GM19193 (cell line): ENCODE measurements around the gene EDARADD.

Source experiments
- POLR2A ChIP-seq: IDR thresholded peaks from 4 replicates; pipeline ENCODE4 v1.6.1; 2011; ENCODE audit not compliant: insufficient read depth, insufficient read length; ENCODE audit errors: extremely low read depth

Gene EDARADD

DNA sequence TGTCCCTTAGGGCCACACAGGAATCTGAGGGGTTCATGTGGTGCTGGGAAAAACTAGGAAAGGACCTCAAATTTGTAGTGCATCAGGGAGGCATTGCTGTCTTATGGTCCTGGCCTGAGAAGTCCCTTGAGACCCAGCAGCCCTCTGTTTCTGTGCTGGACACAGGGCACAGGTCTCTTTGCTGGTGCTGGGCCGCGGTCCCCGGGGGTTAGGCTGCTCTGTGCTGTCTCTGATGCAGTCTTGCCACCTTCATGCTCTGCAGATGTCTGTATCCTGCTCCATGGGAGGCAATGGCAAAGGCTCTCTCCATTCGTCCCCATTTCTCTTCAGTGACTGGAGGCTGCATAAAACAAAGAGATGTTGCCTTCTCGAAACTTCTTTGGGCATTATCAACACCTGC, 13.0 kb downstream of the EDARADD start:
- no peak for TF ChIP-seq POLR2A

DNA sequence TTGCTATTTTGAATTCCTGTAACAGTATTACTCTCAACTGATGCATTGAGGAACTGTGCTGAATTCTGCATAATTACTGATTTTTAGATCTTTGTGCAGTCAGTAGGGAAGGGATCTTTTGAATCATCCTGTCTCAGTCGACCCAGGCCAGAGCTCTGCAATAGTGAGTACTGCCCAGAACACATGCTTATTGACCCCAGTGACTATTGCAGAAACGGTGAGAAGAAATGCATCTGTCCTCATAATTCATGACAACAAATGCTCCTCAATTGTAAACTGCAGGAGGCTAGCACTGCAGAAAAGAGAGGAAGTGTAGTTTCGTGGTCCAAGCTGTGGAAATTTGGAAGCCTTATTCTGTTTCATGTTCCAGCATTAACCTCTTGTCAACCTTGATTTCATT, 19.6 kb downstream of the EDARADD start:
- no peak for TF ChIP-seq POLR2A

DNA sequence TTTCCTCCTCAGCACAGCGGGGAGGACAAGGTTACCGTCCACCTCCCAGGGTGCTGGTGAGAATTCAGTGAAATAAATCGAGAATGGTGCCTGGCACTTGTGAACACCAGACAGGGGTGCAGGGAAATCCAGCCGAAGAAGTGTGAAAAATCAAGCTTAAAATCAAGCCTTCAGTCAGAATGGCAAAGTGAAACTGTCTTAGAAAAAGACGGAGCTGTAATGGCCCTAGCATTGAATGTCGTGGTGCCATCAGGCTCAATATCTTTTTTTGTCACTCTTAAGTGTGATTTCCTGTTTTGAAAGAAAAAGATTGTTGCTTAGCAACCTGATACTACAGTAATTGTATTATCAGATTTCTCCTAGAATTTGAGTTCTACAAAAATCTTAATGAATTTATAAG, 22.1 kb downstream of the EDARADD start:
- TF ChIP-seq POLR2A, result no peak

DNA sequence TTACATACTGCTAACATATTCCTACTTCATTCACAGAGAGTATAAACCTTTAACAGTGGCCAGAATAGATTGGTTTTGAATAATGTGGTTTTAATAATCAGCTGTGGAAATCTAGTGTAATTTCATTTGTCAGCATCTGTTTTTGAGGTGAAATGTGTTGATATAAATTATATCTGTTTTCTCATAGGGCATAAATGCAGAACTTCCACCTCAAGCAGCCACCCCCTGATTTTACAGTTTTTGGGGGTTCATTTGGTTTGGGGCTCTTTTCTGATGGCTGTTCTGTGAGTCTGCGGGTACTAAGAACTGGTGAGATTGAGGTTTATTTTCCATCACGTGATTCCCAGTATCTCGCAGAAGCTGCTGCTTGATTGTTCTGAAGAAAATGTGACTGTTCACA, 23.2 kb downstream of the EDARADD start:
- TF ChIP-seq POLR2A, result no peak

DNA sequence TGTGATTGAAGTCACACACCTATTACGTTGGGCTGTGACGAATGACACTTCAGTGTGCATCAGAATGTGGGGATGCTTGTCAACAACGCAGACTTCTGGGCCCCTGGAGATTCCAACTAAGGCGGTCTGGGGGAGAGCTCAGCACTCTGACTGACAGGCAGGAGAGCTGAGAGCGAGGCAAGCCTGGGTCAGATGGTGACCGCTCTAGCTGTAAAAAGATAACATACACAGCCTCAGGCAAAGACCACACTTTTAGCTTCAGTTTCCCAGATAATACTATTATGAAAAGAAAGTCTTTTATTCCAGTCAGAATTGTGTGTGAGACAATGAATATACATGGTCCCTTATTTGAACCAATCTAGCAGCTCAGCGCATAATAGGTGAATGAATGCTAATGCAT, 25.4 kb downstream of the EDARADD start:
- TF ChIP-seq POLR2A, result no peak

DNA sequence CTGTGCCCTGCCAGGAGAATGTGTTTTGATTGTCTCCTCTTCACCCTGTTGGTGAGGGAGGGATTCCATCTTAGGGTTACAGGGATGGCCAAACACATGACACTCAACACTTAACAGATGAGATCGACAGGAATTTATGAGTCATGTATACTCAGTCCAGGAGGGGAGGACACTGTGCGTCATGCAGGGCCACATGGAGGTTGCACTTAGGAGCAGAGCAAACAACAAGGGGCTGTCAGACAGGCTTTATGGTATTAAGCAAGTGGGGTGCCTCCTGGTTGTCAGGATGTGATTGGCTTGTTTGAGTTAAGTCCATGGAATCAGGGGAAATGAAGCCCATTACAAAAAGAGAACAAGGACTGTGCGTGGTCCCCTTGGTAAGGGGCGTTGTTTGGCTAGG, 26.9 kb downstream of the EDARADD start:
- no peak for TF ChIP-seq POLR2A

DNA sequence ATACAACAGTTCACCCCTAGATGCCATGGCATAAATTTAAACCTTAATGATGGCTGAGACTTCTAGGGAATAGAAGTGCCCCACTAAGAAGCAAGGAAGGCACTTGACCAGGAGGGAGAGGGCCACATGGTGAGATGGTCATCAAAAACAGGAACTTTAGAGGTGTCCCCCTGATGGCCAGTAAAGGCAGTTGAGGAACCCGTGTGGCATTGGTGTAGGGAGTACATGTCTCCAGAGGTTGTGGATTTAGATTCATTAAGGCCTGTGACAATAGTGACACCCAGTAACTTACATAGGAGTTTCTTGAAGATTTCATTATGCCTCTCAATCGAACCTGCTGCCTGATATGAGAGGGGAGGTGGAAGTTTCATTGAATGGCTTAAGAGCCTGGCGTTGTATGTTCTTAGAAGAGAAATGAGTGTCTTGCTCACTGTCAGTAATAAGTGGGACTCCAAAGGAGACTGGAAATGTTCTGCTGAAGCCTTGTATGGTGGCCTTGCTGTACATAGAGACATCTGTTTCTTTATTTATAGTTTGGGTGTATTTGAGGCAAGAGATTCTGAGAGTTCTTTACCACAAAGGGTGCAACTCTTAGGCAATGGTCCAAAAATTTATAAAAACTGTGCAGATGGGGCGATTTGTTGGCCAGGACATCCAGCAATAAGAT, 27.9 kb downstream of the EDARADD start:
- TF ChIP-seq POLR2A, result no peak

DNA sequence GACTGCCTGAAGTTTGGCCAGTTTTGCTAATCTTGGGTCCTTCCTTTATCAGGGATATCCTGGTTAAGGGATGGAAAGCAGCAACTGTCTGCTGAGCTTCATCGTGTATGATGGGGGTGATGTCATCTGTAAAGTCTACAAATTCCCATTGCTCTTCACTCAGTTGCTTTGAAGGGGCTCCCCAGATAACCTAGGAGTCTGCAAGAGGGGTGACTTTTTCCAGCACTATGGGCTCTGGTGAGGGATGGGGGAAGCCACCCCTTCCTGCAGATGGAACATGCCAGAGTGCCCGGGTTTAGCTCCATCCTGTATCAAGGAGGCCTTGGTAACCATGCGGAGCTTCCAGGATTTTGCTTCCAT, 28.4 kb downstream of the EDARADD start:
- TF ChIP-seq POLR2A, result no peak

DNA sequence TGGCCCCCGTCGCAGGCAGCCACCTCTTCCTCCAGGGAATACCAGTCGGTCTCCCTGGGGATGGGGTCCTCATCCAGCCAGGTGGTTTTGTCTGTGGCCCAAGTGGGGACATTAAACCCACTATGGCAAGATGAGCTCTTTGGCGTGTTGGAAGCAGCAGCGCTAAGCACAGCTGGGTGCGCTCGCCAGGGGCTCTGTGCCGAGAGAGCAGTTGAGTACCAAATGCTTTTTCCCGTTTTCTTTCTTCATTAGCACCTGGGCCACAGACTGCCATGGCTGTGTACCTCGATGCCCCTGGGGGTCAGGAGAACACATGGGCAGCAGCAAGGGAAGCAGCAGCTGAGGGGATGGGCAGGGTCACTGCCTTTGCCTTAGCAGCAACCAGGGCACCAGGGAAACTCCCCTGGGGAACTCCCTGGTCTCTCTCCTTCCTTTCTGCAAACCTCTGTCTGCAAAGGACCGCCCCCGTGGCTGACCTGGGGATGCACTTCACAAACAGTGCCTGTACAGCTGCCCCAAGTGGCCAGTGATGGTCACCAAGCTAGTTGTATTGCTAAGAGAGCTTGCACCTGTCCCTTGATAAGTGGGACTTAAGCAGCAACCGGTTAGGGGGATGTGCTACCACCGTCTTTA, 31.1 kb downstream of the EDARADD start:
- no peak for TF ChIP-seq POLR2A

DNA sequence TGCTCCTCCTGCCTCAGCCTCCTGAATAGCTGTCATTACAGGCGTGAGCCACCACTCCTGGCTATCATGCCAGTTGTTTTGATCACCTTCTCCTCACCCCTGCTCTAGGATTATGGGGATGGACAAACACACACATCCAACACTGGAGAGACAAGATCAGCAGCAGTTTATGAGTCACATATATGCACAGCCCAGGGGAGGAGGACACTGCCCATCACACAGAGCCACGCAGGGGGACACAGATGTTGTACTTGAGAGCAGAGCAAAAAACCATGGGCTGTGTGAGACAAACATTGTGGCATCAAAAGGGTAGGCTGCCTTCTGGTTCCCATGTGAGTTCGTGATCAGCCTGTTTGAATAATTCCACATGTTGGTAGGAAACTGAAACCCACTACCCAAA, 32.1 kb downstream of the EDARADD start:
- TF ChIP-seq POLR2A, result no peak

DNA sequence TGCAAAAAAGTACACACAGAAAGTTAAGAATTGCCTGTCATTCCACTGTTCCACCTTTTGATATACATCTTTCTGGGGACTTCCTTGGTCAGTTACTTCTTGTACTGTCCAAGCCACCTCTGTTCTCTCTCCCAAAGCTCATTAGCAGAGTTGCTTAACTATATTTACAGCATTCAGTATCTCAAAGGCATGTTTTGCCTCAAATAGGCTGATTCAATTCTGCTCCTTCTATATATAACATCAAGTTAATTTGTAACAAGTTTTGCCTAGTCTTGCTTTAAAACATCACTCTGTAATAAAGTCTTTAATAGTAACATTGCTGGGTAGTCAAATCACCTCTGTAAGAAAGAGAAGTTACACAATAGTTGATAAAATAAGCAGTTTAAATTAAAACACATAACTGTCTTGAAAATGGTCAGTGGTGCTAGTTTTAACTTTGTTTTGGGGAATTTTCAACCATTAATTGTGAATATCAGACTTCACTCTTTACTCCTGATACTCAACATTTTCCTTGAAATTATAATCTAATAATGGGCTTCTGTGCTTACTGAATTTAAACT, 35.7 kb downstream of the EDARADD start:
- no peak for TF ChIP-seq POLR2A

DNA sequence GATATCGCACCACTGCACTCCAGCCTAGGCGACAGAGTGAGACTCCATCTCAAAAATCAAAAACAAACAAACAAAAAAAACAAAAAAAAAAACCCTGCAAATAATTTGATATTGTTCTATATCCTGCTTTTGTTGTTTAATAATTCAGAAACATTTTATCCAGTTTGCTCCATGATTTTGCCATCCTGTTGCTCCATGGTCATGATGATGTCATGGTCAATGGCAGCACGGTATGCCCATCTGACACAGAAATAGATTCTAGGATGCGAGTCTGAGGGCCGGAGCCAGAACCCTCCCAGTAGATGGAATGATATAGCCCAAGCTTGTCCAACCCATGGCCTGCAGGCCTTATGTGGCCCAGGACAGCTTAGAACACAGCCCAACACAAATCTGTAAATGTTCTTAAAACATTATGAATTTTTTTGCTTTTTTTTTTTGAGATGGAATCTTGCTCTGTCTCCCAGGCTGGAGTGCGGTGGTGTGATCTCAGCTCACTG, 39.8 kb downstream of the EDARADD start:
- no peak for TF ChIP-seq POLR2A

DNA sequence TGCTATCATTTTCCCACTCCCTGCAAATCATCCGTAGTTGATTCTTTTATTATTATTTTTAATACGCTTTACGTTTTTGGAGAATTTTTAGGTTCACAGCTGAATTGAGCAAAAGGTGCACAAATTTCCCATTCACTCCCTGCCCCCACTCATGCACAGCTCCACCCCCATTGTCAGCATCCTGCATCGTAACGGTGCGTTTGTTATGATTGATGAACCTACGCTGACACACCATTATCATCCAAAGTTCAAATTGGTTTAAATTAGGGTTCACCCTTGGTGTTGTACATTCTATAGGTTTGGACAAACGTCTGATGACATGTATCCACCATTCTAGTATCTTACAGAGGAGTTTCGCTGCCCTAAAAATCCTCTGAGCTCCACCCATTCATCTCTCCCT, 44.5 kb downstream of the EDARADD start:
- TF ChIP-seq POLR2A, result no peak

DNA sequence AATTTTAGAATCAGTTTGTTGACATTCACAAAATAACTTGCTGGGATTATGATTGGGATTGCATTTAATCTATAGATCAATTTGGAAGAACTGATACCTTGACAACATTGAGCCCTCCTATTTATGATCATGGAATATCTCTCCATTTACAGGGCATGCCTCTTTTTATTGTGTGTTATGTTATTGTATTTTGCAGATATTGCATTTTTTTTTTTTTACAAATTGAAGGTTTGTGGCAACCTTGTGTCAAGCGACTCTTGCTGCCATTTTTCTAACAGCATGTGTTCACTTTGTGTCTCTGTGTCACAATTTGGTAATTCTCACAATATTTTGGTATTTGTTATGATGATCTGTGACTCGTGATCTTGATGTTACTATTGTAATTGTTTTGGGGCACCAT, 46.3 kb downstream of the EDARADD start:
- no peak for TF ChIP-seq POLR2A

DNA sequence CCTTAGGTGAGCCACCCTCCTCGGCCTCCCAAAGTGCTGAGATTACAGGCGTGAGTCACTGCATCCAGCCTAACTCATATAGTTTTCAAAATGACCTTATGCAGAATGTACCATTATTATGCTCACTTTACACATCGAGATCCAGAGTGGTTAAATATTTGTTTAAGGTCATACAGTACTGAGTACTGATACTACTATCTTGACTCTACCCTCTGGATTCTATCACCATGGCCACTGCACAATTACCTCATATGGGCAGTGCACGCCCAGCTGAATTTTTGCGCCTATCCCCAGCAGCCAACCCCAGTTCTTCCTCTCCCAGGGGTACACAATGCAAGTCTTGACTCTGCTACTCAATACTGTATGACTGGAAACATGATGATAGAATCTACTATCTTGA, 56.7 kb downstream of the EDARADD start:
- TF ChIP-seq POLR2A, result no peak

DNA sequence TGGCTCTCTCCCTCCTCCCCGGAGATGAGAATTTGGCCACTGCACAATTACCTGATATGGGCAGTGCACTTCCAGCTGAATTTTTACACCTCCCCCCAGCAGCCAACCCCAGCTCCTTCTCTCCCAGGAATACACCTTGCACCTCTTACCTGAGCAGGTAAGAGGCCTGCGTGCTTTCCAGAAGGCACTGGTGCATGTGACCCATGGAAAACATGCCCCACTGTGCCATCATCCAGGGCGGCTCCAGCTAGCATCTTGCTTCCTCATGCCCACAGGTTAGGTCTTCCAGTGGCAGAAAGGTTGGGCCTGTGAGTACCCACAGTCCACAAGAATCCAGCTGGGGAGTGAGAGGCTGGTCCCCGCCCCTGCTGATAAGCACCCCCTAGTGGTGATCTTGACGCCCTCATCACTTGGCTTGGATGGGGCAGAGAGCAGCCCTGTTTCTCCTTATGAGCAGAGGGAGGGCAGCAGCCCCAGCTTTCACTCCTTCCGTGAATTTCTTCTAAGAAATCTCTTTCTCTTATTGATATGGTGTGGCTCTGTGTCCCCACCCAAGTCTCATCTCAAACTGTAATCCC, 57.8 kb downstream of the EDARADD start:
- no peak for TF ChIP-seq POLR2A
